HG03064 (cell line): Measurements from ENCODE around the gene ANKRD18A.
"Not testable (repeated sequence)": the region's sequence is repeated elsewhere in the genome, so short reads cannot be mapped to it uniquely, and the experiment has no call there.

ENCODE experiments used
- ATAC-seq: cut with Tn5 transposase; IDR thresholded peaks from one replicate; pipeline ENCODE4 v1.9.1; 2021; ENCODE audit warnings: low read depth; ENCODE audit not compliant: unreplicated experiment

Gene ANKRD18A

DNA sequence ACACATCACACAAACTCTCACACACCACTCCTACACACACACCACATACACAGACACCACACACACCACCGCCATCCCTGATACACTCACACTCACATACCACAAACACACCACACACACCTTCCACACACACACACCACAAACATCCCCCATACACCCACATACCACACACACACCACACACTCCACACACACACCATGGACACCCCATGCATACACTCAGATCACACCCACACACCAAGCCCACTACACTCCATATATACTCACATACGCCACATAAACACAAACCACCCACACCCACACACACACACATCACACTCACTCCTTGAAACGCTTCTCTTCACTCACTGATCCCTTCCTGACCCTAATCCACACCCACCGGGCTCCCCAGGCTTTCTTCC is 9.1 kb upstream of the ANKRD18A start:
- no peak for ATAC-seq

DNA sequence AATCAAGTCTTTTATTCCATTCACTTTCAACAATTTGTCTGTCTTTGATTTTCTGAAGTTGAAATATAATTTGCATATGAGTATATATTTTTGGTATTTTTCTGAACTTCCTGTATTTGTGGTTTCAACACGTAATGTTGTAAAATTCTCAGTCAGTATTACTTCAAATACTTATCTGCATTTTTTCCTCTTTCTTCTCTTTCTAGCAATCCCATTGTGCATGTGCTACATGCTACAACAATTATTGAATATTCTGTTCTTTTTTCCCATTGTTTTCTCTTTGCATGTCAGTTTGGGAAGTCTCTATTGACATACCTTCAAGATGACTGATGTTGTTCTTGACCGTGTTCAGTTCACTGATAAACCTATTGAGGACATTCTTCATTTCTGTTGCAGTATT is 5.6 kb upstream of the ANKRD18A start:
- no peak for ATAC-seq

DNA sequence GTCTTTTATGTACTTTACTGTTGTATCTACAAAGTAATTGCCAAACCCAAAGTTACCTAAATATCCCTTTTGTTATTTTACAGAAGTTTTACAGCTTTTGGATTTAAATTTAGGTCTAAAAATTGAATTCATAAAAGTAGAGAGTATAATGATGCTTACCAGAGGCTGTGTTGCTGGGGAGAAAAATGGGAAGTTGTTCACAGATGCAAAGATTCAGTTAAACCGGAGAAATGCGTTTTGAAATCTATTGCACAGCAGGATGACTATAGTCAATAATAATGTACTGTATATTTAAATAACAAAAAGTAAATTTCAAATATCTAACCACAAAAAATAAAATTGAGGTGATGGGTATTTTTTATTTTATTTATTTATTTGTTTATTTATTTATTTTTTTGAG is 2.6 kb upstream of the ANKRD18A start:
- ATAC-seq = no peak

DNA sequence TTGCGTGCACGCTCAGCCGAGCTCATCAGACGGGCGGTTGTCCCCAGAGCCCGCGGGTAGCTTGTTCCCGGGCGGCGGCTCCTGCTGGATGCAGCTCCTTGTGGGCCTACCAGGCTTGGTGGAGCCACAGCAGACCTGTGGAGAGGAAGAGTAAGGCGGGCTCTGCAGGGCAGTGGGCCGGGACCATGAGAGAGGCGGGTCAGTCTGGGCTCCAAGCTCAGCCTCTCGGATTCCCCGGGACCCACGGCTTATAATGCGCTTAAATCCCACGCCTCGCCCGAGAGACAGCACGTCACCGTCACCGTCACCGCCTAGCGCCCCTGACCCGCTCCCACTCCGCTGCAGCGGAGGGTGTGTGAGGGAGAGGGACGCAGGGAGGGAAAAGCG is 1.9 kb upstream of the ANKRD18A start:
- no peak for ATAC-seq

DNA sequence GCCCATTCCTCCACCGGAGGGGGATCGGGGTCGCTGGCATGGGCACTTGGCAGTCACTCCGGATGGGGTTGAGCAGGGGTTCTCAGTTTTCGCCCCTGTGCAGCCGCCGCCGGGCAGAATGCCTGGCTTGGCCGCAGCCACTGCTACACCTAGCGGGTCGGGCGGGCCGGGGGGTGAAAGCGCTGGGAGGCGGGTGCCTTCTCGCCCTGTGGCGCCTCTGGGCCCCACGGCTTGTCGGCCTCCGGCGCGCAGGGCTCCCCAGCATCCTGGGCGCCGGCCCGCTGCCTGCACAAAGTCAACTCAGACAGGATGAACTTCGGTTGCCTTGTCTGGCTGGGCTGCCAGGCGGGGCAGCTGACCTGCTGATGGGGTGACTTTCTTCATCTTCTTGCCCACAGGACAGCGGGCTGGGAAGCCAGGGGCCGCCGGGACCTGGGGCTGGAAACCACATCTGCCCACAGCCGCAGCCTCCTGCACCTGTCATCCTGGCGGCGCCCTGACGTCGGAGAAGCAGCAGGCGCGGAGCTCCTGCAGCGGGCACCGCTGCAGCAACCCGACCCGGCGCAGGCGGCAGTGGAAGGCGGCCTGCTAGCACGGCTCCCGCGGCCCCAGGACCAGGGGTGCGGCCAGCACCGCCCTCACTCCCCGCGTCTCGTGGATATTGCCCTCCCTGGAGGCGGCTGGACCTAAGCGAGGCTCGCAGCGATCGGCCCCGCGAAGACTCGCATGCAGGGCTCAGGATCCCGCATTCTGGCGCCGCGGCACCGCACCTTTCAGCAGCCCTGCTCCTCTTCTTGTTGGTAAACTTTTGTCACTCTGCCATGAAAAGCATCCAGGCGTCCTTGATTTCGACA is 1.3 kb upstream of the ANKRD18A start:
- ATAC-seq = no peak

DNA sequence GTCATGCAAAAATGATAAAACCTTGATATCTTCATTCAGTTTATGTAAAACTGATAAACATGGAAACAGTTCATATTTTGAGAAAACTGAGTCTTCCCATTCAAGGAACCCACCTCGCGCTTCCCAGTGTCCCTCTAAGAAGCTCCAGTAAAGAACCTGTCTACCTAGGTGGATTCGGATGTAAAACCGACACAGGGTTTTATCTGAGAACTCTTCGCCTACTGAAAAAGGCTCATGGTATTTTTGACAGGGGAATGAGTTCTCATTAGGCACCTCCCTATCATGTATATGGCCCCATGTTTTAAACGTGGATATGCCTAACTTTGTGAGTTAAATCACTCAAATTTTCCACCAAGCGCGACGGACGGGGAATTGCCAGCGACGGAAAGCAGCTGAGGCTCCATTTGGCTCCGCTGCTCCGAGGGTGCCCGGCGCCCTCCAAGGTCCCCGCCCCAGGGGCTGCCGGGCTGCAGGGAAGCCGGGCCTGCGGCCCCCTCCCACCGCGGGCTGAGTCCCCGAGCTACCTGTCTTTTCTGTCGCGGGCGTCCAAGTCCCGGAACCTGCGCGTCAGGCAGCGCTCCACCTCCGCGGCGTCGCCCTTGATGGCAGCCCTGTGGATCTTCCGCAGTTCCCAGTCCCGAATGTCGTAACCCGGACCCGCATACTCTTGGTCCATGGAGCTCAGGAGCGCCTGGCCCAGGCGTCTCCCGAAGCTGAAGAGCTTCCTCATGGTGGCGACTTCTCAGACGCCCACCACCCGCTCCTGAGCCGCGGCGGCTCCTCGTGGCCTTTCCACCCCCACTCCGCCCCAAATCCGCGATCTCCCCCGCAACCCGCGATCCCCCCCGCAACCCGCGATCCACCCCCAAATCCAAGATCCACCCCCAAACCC is 594 bp downstream of the ANKRD18A start:
- no peak for ATAC-seq

DNA sequence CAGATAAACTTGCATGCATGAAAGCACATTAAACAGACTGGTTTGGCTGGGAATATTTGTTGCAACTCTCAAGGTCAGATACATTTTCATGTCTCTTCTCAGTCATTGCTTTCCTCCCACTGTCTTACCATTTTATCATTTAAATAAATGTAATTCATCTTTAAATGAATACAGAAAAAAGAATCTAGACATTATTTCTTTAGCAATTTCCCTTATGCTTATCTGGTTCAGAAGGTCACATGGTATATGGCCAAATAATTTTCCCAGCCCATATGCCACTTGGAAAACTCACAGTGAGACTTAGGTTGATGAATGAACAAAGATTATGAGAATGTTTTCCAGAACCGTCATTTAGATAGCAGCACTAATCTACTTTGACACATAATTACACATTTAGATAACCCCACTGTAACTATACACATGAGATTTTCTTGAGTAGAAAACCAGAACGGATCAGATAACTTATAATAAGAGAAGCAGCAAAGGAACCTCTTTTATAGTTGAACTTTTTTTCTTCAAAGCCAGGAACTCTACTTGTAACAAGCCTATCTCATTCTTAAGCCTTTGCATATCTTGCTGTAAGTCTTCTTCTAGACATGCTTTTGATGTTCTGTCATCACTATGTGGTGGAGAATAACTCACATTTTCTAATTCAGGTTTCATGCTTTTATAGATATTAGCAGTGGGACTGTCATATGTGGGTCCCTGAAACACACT is 22.2 kb downstream of the ANKRD18A start:
- not testable (repeated sequence) for ATAC-seq

DNA sequence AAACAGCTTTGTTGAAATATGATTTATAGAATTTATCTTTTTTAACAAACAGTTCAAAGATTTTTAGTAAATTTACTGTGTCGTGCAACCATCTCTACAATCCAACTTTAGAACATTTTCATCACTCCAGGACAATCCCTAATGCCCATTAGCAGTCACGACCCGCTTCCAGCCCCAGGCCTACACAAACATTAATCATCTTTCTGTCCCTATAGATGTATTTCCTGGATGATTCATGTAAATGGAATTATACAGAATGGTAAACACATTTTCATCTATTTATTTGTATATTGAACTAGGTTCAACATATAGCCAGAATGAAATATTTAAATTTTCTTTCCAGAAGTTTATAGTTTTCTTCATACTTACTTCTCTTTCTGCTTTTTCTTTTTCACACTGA is 25.3 kb downstream of the ANKRD18A start:
- ATAC-seq = not testable (repeated sequence)

DNA sequence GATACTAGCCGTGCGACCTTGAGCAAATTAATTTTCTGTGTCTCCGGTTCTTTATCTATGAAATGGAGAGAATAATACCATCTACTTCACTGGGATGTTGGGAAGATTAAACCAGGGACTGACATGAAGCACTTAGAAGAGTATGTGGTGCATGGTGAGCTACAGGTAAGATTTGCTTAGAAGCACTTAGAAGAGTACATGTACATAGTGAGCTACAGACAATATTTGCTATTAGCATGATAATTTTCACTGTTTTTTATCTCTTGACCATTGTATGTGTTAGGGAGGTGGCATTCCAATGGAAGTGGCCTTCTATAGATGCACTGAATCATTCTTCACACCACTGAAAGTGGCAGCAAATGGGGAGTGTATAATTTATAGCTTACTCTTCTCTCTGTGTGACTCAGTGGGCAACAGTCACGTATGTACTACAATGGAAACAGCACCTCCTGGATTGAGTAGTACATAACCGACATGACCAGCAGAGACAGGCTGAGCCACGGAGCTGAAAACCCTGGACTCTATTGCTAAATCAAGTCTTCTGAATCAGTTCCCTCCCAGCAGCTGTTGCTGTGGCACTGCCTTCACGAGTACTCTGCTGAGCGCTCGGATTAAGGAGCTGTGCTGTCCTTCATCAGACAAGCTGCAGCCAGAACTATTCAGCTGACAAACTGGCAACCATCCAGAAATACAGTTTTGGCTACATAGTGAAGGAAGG is 28.9 kb downstream of the ANKRD18A start:
- ATAC-seq = not testable (repeated sequence)

DNA sequence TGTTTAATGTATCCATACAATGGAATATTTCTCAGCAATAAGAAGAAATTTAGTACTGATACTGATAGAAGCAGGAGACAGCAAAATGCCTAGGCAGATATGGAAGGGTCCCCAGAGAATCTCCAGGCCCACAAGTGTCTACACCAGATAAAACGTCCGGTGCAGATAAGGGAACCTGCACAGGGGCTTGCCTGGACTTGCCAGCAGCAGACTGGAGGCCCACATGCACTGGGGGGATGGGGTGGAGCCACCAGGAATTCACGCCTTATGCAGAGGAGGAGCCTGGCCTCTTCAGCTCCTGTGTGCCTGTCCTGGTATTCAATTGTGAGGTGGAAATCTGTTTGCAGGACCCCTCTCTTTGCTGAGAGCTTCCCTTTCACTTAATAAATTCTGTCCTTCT is 36.6 kb downstream of the ANKRD18A start:
- ATAC-seq = not testable (repeated sequence)

DNA sequence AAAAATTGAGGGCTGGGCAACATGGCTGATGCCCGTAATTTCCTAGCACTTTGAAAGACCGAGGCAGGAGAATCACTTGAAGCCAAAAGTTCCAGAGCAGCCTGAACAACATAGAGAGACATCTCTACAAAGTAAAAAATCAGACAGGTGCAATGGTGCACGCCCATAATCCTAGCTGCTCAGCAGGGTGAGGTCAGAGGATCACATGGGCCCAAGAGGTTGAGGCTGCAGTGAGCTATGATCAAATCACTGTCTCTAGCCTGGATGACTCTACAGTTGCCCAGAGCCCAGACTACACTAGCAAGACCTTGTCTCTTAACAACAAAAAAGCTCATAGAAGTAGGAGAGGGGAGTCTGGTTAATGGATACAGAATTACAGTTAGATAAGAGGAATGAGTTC is 40.3 kb downstream of the ANKRD18A start:
- not testable (repeated sequence) for ATAC-seq

DNA sequence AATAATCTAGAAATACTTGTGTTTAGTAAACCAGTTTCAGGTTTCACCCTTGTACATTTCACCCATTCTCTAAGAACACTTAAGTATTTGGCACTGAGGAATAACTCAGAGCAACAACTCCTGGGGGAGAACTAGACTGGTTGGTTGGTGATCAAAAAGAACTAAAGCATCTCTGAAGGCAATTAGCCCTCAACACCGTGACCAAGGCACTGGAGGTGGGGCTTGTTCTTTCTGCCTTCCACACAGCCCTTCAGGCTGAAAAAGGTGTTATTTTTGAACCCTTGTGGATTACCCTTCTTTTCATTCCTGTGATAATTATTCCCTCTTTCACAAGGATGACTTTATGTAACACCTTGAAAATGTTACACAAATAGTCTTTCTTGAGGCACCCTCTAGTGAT is 44.2 kb downstream of the ANKRD18A start:
- not testable (repeated sequence) for ATAC-seq

DNA sequence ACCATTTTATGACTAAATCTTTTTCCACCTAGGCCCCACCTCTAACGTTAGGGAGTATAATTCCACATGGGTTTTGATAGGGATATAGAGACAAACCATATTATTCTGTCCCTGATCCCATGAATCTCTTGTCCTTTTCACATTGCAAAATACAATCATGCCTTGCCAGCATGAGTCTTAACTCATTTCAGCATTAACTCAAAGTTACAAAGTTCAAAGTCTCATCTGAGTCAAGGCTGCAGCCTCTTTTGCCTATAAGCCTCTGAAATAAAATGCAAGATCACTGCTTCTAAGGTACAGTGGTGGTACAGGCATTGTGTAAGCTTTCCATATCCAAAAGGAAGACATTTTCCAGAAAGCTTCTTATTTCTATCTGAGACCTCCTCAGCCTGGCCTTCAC is 54.3 kb downstream of the ANKRD18A start:
- ATAC-seq = not testable (repeated sequence)

DNA sequence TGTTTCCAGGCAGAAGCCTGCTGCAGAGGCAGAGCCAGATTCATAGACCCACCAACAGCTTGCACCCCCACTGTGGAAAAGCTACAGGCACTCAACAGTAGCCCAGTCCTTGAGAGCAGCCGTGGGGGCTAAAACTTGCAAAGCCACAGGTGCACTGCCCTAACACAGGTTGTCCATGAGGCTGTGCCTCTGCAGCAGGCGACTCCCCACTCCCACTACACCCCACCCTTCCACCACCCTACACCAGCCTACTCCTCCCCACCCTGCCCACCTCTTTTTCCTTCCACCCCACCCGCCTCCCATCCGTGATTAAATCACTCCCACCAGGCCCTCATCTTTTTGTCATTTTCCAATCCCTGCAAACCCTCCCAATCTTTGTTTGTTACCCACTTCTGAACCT is 55.2 kb downstream of the ANKRD18A start:
- not testable (repeated sequence) for ATAC-seq

DNA sequence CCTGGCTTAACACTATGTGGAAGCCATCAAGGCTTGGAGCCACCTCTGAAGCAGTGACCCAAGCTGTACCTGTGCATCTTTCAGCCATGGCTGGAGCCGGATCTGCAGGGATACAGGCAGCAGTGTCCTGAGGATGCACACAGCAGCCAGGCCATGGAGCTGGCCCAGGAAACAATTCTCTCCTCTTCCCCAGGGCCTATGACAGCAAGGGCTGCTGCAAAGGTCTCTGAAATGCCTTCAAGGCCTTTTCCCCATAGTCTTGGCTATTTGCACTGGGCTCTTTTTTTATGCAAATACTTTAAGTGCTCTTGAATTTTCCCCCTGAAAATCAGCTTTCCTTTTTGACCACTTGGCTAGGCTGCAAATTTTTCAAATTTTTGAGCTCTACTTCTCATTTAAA is 56.5 kb downstream of the ANKRD18A start:
- not testable (repeated sequence) for ATAC-seq

DNA sequence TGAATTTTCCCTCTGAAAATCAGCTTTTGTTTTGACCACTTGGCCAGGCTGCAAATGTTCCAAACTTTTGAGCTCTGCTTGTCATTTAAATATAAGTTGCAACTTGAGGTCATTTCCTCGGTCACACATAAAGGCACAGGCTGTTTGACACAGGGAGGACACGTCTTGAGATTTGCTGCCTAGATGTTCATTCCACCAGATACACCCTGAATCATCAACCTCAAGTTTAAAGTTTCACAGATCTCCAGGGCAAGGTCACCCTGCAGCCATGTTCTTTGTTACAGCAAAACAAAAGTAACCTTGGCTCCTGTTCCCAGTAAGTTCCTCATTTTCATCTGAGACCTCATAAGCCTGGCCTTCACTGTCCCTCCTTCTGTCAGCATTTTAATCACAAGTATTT is 59.3 kb downstream of the ANKRD18A start:
- not testable (repeated sequence) for ATAC-seq

DNA sequence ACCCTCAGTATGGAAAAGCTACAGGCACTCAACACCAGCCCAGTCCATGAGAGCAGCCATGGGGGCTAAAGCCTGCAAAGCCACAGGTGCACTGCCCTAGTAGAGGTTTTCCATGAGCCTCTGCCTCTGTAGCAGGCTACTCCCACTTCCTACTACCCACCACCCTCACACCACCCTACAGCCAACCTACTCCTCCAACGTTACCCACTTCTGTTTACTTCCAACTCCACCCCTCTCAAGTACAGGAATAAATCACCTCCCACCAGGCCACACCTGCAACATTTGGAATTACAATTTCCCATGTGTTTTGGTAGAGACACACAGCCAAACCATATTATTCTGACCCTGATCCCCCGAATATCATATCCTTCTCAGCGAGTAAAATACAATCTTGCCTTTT is 61.2 kb downstream of the ANKRD18A start:
- not testable (repeated sequence) for ATAC-seq

DNA sequence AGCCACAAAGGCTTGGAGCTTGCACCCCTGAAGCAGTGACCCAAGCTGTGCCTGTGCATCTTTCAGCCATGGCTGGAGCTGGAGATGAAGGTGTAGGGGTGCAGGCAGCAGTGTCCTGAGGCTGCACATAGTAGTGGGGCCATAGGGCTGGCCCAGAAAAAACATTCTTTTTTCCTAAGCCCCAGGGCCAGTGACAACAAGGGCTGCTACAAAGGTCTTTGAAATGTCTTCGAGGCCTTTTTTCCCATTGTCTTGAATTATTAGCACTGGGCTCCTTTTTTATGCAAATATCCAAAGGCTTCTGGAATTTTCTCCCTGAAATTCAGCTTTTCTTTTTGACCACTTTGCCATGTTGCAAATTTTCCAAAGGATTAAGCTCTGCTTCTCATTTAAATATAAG is 62.6 kb downstream of the ANKRD18A start:
- ATAC-seq = not testable (repeated sequence)

DNA sequence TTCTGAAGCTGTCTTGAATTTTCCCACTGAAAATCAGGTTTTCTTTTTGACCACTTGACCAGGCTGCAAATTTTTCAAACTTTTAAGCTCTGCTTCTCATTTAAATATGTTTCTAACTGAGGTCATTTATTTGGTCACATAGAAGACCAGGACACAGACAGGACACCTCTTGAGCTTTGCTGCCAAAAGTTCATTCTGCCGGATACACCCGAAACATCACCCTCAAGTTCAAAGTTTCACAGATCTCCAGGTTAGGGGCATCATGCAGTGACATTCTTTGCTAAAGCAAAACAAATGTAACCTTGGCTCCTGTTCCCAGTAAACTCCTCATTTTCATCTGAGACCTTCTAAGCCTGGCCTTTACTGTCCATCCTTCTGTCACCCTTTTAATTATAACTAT is 65.4 kb downstream of the ANKRD18A start:
- not testable (repeated sequence) for ATAC-seq

DNA sequence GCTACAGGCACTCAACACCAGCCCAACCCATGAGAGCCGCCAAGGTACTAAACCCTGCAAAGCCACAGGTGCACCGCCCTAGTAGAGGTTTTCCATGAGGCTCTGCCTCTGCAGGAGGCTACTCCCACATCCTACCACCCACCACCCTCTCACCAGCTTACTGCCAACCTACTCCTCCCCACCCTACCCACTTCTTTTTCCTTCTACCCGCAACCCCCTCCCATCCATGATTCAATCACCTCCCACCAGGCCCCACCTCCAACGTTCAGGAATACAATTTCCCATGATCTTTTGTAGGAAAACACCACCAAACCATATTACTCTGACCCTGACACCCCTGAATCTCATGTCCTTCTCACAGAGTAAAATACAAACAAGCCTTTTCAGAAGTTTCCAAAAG is 67.4 kb downstream of the ANKRD18A start:
- not testable (repeated sequence) for ATAC-seq
